OCI-LY3 (cell line): ENCODE data around the gene KLK14.

Source experiments
- CTCF ChIP-seq: fragments of 200-600, 300-600 bp; sonication (generic); IDR thresholded peaks from 2 replicates; pipeline ENCODE4 v1.5.1; 2014; ENCODE audit warnings: antibody characterized with exemption, low read length, low read depth
- EZH2phosphoT487 ChIP-seq: fragments of 200-600 bp; shearing (Covaris generic); IDR thresholded peaks from 2 replicates; pipeline ENCODE4 v1.6.1; 2018; ENCODE audit warnings: antibody characterized with exemption, mixed run types, low read depth

- TF ChIP-seq CTCF (no peak), EZH2phosphoT487 (no peak)
Observed at GRCh38 chr19:51034704-51035103, 48.0 kb downstream of the KLK14 start, which contains the start of gene KLK12.
